GM19324 (cell line): Measurements from ENCODE around the gene GCKR.

Experiments
- ATAC-seq: cut with Tn5 transposase; IDR thresholded peaks from one replicate; pipeline ENCODE4 v1.9.1; 2021; ENCODE audit warnings: mild to moderate bottlenecking, moderate library complexity; ENCODE audit not compliant: unreplicated experiment, low FRiP score

GCKR gene

DNA sequence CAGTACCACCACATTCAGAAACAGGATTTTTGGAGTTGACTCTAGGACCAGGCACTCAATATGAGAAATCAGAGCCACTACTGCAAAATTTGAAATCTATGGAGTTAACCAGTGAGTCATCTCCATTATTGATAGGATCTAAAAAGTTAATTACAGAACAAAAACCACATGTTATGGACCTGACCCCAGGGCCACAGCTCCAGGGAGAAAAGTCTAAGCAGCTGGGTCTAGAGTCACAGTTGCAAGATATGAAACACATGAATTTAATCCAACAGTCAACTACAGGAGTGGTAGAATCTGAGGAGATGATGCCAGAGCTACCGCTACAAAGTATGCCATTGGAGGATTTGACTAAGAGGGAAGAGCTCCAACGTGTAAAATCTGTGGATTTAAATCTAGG lies 72.8 kb downstream of the GCKR start:
- no peak for ATAC-seq

- ATAC-seq: no peak
These were observed 74.6 kb downstream of the GCKR start for GRCh38 chr2:27571197-27571596.

DNA sequence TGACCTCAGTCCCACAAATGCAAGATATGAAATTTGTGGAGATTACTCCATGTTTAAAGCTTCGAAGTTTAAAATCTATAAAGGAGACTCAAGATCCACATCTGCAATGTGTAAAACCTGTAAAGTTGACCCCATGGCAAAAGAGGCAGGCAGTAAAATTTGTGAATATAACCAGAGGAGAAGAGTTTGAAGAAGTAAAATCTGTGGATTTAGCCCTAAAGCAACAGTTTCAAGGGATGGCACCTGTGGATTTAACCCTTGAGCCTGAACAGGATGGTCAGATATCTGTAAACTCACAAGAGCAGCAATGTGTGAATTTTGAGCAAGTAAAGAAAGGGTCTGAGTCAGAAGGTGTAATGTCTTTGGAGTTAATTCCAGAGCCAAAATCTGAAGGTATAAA lies 75.0 kb downstream of the GCKR start:
- no peak for ATAC-seq

DNA sequence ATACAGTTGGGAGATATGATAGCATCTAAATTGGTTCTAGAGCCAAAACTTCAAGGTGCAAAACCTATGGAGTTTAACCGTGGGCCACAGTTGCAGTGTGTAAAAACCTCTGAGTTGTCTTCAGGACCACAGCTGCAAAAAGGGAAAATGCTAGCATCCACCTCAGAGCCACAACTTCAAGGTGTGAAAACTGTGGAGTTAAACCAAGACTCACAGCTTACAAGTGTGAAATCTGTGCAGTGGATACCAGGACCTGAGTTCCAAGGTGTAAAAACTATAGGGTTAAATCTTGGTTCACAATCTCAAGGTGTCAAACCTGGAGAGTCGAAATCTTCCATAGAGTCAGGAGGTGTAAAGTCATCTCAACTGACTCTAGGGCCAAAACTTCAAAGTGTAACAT lies 75.8 kb downstream of the GCKR start:
- no peak for ATAC-seq

- ATAC-seq: no peak
These were observed 76.4 kb downstream of the GCKR start for GRCh38 chr2:27572998-27573429.
